MM.1S (cell line): Measurements from ENCODE around the gene FAM180B.

Experiments
- EZH2 ChIP-seq: fragments of 300-600 bp; sonication (generic); optimal IDR thresholded peaks from 2 replicates; pipeline ENCODE3; 2017; ENCODE audit warnings: low read depth, mild to moderate bottlenecking, antibody characterized with exemption, low read length, mixed read lengths
- EZH2phosphoT487 ChIP-seq: fragments of 300-600 bp; sonication (generic); IDR thresholded peaks from 2 replicates; pipeline ENCODE4 v1.6.1; 2018; ENCODE audit warnings: antibody characterized with exemption, low read length
- TF ChIP-seq, protein P1 (sequence below): fragments of 300-600 bp; sonication (generic); IDR thresholded peaks from 2 replicates; pipeline ENCODE4 v1.5.1; 2016; ENCODE audit warnings: antibody characterized with exemption, low read length, mixed read lengths

DNA sequence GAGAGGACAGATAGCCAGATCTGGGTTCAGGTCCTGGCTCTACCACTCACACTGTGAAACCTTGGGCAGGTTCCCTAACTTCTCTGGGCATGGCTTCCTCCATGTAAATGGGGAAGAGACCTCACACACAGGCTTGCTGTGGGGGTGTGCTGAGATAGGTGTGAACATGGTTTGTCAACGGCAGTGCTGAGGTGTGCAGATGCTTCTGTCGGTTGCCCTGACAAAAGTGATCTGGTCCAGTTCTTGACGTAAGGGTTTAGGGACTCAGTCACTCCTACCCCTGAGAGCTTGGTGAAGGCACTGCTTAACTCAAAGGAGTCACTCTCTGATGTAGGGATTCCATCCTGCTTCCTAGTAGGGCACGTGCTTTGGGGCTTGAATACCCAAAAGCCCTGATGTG is 5.8 kb downstream of the FAM180B start:
- TF ChIP-seq, protein P1, sequence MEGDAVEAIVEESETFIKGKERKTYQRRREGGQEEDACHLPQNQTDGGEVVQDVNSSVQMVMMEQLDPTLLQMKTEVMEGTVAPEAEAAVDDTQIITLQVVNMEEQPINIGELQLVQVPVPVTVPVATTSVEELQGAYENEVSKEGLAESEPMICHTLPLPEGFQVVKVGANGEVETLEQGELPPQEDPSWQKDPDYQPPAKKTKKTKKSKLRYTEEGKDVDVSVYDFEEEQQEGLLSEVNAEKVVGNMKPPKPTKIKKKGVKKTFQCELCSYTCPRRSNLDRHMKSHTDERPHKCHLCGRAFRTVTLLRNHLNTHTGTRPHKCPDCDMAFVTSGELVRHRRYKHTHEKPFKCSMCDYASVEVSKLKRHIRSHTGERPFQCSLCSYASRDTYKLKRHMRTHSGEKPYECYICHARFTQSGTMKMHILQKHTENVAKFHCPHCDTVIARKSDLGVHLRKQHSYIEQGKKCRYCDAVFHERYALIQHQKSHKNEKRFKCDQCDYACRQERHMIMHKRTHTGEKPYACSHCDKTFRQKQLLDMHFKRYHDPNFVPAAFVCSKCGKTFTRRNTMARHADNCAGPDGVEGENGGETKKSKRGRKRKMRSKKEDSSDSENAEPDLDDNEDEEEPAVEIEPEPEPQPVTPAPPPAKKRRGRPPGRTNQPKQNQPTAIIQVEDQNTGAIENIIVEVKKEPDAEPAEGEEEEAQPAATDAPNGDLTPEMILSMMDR: no peak
- no peak for TF ChIP-seq EZH2phosphoT487
- no peak for TF ChIP-seq EZH2
